Astrocyte (in vitro differentiated cells and primary cell): ENCODE results near the gene CACNB2.

Source experiments
- EZH2 ChIP-seq: IDR thresholded peaks from 2 replicates; pipeline ENCODE4 v1.6.1; 2012; ENCODE audit warnings: mild to moderate bottlenecking, low read length, inconsistent platforms; ENCODE audit not compliant: insufficient read depth
- TF ChIP-seq, protein P1 (sequence below): IDR thresholded peaks from 2 replicates; pipeline ENCODE4 v1.5.1; 2011; ENCODE audit warnings: low read depth, mild to moderate bottlenecking, inconsistent platforms, low read length, moderate library complexity; ENCODE audit not compliant: insufficient read depth

DNA sequence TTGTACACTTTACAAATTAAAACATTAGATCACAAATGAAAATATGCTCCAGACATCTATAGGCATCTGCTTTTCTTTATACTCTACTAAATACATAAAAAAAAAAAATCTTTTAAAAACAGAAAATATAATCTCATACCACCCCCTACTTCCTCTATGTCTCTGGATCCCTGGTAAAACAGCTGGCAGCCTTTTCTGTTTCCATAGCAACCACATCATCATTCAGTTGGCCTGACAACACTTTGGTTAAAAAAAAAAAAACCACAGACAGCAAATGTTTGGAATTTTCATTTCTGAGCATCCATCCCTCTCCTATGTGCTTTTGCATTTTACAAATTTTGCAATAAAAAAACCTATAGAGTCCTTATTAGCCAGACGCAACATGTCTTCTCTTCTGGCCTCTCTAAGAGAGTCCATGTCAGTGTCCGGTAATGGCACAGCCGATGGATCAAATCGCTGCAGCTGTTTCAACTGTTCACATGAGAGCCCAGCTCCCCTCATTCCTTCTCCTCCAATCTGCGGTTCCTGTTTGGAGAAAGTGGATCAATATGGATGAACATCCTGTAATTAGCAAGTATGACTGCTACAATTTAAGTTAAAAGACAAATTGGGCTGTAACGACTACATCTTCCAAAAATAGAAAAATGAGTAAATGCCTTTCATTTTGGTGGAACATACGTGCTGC is 405.5 kb downstream of the CACNB2 start:
- TF ChIP-seq, protein P1, sequence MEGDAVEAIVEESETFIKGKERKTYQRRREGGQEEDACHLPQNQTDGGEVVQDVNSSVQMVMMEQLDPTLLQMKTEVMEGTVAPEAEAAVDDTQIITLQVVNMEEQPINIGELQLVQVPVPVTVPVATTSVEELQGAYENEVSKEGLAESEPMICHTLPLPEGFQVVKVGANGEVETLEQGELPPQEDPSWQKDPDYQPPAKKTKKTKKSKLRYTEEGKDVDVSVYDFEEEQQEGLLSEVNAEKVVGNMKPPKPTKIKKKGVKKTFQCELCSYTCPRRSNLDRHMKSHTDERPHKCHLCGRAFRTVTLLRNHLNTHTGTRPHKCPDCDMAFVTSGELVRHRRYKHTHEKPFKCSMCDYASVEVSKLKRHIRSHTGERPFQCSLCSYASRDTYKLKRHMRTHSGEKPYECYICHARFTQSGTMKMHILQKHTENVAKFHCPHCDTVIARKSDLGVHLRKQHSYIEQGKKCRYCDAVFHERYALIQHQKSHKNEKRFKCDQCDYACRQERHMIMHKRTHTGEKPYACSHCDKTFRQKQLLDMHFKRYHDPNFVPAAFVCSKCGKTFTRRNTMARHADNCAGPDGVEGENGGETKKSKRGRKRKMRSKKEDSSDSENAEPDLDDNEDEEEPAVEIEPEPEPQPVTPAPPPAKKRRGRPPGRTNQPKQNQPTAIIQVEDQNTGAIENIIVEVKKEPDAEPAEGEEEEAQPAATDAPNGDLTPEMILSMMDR = no peak
- no peak for TF ChIP-seq EZH2
